HG02938 (cell line): ENCODE measurements around the gene MBOAT1.
"Not testable (repeated sequence)": the region's sequence is repeated elsewhere in the genome, so short reads cannot be mapped to it uniquely, and the experiment has no call there.

Experiments
- ATAC-seq: cut with Tn5 transposase; IDR thresholded peaks from one replicate; pipeline ENCODE4 v1.9.1; 2021; ENCODE audit warnings: mild to moderate bottlenecking, moderate library complexity; ENCODE audit not compliant: unreplicated experiment

Gene MBOAT1, protein sequence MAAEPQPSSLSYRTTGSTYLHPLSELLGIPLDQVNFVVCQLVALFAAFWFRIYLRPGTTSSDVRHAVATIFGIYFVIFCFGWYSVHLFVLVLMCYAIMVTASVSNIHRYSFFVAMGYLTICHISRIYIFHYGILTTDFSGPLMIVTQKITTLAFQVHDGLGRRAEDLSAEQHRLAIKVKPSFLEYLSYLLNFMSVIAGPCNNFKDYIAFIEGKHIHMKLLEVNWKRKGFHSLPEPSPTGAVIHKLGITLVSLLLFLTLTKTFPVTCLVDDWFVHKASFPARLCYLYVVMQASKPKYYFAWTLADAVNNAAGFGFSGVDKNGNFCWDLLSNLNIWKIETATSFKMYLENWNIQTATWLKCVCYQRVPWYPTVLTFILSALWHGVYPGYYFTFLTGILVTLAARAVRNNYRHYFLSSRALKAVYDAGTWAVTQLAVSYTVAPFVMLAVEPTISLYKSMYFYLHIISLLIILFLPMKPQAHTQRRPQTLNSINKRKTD

DNA sequence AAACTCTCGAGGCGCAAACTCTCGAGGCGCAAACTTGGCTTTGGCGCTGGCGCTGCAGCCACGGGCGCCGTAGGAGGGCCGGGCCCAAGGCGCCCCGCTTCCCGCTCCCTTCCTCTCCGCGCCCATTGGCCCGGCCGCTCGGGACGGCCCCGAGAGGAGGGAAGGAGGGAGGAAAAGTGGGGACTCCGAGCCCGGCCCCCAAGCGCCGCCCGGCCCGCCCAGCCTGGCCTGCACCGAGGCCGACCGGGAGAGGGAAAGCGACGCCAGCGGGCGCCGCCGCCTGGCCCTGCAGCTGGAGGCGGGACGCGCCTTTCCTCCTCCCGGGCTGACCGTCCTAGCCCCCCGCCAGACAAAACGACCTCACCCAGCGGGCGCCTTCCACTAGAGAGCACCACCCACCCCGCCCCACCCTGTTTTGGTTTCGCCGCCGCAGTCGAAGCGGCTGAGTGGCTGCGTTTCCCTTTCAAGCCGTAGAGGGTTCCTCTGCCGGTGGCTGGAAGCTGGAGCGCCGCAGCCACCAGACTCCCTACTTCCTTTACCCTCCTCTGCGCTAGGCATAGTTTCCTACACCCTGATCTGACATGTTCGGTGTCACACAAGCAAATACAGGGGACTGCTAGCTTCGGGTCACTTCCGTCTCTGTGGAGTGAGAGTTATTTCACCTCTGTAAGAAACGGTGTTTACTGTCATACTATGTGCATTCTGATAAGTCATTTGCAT is at the start of gene MBOAT1:
Gene MBOAT1 (minus strand): TSS at position 78 of the 720 bp plus-strand sequence. CDS start 235 bp downstream, outside the sequence.
- ATAC-seq = peak; percentile 74

DNA sequence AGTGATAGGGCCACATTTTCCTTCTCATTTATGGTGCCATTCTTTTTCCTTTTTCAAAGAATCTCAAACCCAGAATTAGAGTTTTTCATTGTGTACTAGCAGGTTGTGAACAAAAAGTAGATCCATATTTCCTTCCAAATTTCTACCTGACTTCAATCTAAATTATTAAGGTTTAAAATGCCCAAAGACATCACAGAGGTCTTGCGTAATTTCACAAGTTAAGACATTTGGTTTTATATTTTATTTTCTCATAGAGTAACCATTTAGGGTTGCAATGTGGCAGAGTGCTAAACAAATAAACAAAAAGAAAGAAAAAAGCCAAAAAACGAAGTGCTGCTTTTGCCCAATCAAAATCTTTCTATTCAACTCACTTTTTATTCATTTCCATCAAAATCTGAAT is 49.4 kb upstream of the MBOAT1 start:
- no peak for ATAC-seq

DNA sequence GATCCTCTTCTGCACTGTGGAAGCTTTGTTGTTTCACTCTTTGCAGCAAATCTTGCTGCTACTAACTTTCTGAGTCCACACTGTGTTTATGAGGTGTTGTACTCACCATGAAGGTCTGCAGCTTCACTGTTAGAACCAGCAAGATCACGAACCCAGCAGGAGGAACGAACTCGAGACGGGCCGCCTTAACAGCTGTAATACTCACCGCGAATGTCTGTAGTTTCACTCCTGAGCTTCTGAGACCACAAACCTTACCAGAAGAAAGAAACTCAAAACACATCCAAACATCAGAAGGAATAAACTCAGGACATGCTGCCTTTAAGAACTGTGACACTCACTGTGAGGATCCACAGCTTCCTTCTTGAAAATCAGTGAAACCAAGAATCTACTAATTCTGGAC is 48.1 kb upstream of the MBOAT1 start:
- ATAC-seq = no peak

DNA sequence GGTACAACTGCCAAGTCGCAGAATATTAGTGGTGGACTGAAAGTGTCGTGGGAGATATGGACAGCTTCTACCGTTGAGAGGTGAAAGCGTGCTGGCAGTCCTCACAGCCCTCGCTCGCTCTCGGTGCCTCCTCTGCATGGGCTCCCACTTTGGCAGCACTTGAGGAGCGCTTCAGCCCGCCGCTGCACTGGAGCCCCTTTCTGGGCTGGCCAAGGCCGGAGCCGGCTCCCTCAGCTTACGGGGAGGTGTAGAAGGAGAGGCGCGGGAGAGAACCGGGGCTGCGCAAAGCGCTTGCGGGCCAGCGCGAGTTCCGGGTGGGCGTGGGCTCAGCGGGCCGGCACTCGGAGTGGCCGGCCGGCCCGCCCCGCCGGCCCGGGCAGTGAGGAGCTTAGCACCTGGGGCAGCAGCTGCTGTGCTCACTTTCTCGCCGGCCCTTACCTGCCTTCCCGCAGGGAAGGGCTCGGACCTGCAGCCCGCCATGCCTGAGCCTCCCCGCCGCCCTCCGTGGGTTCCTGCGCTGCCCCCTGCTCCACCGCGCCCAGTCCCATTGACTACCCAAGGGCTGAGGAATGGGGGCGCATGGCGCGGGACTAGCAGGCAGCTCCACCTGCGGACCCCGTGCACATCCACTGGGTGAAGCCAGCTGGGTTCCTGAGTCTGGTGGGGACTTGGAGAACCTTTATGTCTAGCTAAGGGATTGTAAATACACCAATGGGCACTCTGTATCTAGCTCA is 47.2 kb upstream of the MBOAT1 start:
- no peak for ATAC-seq

DNA sequence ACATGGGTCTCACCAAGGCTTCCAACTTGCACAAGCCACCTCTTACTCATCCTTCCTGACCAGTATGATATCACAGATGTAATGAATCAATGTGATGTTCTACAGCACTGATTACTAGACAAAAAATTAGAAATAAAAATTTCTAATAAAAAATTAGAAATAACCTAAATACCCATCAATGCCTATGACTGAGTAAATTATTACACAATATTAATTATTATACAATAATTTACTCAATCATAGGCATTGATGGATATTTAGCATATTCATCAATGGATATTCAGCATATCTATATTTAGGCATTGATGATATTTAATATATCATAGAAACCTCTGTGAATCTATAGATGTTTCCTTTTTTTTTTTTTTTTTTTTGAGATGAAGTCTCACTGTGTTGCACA is 43.2 kb upstream of the MBOAT1 start:
- no peak for ATAC-seq

DNA sequence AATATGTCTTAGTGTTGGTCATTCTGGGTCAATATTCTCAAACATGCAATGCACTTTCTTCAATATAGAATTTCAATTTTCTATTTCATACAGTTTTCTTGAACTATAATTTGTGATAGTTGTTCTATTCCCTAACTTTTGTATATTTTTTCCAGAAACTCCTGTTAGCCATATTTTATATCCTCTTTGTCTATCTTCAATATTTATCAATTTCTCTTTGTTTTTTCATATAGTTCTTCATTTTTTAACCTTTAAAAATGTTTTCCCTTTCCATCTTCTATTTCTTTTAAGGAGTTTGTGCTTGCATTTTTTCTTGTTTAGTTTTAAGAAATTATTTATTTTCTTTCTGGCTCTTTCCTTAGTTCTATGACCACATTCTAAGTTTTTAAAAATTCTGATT is 42.0 kb upstream of the MBOAT1 start:
- no peak for ATAC-seq

DNA sequence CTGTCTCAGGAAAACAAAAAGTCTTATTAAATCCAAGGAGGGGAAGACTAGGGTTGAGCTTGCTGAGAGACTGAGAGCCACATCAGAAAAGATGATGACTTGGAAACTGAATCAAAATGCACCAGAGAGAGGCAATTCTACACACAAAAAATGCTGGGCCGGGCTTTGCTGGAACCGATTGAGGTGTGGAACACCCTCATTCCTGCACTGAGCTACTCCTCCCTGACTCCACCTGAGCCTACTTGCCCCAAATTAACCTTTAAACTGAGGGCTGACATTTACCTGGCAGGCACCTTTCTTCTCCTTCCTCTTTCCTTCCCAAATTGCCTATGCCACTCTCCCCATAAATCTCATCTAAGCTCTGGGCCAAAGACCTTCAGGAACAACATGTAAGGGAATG is 40.8 kb upstream of the MBOAT1 start:
- no peak for ATAC-seq

DNA sequence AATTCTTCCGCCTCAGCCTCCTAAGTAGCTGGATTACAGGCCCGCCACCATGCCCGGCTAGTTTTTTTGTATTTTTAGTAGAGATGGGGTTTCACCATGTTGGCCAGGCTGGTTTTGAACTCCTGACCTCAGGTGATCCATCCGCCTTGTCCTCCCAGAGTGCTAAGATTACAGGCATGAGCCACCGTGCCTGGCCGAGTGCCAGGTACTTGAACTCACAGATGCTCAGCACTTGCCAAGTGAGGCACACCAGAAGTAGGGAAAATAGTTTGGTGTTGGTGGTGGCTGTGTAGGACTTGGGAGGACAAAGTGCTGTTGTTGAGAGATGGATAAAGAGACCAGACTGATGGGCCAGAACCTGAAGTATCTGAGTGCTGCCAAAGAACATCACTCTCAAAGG is 40.0 kb upstream of the MBOAT1 start:
- ATAC-seq = no peak

DNA sequence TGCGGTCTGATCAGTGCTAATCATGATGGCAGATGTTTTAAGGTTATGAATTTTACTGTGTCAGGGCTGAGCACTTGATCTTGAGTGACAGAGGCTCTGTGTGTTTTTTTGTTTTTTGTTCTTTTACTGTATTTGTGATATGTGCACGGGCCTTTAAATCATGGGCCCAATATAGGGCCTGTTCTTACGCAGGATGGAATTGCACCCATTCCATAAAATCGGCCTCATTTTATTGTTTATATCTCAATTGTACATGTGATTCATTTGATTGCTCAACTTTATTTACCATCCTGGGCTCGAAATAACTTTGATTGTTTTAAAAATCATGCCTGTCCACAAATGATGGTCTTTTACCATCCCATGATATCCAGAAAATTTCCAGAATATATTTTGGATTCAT is 39.3 kb upstream of the MBOAT1 start:
- no peak for ATAC-seq

DNA sequence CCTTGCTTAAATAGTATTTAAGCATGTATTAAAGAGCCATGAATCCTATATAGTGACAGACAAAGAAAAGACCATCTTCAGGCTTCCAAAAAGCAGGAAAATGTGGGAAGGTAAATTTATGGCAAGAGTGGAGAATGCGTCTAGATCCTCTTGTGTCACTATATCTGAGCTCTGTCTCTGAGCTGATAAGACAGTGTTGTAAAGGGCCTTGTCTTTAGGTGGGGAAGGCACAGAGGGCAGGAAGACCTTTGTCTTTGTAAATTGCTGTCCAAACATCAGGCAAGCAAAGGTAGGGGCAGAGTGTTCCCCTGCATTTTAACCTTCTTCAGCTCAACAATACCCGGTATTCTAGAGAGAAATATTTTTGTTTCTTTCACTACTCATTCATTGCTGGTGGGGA is 33.9 kb upstream of the MBOAT1 start:
- ATAC-seq = no peak

DNA sequence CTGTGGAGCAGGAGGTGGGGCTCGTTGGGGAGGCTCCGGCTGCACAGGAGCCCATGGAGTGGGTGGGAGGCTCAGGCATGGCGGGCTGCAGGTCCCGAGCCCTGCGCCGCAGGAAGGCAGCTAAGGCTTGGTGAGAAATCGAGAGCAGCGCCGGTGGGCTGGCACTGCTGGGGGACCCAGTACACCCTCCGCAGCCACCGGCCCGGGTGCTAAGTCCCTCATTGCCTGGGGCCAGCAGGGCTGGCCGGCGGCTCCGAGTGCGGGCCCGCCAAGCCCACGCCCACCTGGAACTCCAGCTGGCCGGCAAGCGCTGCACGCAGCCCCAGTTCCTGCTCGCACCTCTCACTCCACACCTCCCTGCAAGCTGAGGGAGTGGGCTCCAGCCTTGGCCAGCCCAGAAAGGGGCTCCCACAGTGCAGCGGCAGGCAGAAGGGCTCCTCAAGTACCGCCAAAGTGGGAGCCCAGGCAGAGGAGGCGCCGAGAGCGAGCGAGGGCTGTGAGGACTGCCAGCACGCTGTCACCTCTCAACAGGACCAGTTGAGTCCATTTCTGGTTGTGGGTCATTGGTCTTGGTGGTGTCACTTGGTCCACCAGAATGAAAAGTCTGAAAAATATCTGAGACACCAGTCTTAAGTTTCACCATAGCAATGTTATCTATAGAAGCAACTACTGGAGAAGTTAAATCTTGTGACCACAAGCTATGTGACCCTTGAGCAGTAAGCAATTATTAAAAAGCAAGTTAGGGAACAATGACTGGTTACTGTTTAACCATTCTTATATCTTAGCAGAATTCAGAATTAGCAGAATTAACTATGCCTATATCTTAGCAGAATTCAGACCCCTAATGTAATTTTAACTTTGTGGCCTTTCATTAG is 32.8 kb upstream of the MBOAT1 start:
- not testable (repeated sequence) for ATAC-seq

DNA sequence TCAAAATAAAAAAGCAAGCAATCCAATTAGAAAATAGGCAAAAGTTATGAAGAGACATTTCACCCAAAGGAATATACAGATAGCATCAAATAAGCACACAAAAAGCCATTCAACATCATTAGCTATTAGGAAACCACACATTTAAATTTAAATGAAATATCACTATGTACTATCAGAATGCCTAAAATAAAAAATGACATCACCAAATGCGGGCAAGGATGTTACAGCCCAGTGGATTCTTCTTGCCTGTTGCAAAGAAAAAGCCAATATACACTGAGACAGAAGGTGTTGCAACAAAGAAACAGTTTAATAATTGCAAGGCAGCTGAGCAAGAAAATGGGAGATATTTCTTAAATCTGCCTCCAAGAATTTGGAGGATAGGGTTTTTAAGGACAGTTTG is 31.0 kb upstream of the MBOAT1 start:
- ATAC-seq = no peak

DNA sequence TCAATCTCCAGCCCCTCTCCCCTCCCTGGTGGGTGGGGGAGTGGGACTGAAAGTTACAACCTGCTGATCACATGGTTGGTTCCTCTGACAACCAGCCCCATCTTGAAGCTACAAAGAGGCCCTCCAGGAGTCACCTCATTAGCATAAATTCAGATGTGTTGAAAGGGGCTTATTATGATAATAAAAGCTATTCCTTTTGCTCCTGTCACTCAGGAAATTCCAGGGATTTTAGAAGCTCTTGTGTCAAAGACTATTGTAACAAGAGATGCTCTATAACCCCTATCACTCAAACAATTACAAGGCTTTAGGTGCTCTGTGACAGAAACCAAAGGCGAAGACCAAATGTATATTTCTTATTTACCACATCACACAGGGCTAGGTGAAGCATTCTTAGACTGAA is 30.1 kb upstream of the MBOAT1 start:
- ATAC-seq = no peak

DNA sequence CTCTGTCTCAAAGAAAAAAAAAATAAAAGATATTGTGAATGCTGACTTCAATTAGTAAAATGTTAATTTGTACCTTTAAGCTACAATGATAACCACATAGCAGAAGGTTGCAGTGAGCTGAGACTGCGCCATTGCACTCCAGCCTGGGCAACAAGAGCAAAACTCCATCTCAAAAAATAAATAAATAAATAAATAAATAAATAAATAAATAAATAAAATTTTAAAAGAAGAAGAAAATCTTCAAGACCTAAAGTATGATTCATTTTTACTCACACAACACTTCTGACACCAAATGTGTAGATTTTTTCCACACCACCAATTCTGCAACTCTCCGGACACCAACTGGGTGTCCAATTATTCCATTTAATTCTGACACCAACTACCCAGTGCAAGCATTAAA is 28.8 kb upstream of the MBOAT1 start:
- ATAC-seq = no peak

DNA sequence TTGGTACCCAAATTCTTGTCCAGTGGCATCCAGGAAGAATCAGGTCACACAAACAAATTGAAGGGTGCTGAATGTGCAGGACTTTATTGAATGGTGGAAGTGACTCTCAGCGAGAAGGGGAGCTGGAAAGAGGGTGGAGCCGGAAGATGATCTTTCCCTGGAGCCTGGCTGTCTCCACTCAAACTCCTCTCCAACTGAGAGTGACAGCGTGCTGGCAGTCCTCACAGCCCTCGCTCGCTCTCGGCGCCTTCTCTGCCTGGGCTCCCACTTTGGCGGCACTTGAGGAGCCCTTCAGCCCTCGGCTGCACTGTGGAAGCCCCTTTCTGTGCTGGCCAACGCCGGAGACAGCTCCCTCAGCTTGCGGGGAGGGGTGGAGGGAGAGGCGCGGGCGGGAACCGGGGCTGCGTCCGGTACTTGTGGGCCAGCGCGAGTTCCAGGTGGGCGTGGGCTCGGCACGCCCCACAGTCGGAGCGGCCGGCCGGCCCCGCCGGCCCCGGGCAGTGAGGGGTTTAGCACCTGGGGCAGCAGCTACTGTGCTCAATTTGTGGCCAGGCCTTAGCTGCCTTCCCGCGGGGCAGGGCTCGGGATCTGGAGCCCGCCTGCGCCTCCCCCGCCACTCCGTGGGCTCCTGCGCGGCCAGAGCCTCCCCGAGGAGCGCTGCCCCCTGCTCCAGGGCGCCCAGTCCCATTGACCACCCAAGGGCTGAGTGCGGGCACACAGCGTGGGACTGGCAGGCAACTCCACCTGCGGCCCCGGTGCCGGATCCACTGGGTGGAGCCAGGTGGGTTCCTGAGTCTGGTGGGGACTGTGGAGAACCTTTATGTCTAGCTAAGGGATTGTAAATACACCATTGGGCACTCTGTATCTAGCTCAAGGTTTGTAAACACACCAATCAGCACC is 26.7 kb upstream of the MBOAT1 start:
- no peak for ATAC-seq

DNA sequence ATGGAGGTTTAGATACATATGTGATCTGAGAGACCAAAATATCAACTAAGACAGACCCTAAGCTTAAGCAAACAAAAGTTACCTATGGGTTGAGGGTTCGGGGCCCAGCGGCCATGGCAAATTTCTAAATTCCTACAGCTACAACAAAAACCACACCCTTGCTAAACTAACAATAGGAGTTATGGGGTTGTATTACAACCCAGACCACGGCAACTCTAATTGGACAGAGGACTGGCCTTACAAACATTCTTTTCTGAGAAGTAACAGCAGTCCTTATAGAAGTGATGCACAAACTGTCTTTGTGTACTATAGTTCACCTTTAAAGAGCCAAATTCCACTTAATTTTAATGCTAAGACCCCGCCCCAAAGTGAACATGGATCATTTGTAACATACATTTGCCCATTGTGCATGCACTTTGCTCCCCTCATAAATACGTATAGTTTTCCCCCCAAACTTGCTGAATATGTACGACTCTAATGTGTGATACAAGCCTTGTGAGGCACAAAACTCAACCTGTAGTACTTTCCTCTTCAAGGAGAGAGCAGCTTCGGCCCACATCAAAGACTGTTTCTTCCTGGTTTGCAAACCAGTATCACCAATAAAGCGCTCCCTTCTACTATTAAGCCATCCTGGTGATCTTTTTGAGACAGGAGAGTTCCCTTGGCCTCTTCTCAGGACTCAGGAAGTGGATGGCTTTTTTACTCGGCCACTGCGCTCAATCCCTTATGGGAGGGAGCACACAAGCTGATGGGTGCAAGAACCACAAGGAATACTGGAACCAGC is 25.6 kb upstream of the MBOAT1 start:
- ATAC-seq = no peak

DNA sequence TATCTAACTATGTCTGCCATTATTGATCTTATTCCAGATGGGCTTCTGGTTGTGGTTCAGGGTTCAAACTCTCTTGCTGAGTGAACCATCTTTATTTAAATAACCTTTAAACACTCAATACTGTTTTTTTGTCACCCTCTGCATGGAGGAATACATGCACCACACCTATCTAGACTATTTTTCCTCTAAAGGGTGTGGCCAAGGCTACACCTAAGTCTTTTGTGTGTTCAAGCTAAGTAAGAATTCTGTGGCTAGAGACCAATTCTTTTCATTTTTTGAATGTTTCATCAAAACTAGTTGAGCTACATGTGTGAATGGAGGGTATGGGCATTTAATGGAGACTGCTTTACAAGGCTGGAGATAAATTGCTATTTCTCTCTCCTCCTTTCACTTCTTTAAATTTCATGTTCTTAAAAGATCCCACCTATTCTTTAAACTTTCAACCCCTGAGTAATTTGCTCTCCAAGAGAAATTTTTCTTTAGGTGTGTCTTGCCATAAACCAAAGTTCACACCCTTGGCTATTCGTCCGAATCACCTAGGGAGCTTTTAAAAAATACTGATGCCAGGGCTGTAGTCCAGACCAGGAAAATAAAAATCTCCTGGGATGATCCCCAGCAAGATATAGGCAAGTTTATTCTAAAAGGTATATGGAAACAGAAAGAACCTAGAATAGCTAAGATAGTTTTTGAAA is 24.8 kb upstream of the MBOAT1 start:
- ATAC-seq = no peak

DNA sequence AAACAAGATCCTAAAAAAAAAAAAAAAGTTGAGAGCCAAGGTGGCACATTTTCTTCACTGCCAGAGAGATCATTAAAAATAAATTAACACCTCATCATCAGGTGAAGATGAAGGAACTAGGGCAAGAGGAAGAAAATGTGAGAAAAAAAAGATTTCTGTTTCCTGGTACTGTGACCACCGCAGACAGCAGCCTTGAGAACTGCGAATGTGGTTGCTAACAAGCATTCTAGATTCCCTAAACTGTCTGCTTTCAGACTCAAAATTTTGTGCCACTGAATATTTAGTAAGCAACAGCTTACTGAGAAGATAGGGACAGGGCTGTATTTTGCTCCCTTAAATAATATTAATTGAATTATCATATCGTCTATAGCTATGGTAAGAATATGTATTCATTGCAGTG is 24.1 kb upstream of the MBOAT1 start:
- no peak for ATAC-seq
